GM23248 (cell line): ENCODE results near the gene CASQ2. TPM values are rescaled to one million over a fixed set of nuclear protein-coding genes. Genes with fewer than 3 reads are reported as not detected.
A peak's percentile ranks its signal among the peaks of the same experiment; 100 is the strongest.

Source experiments
- DNase-seq: peaks from one replicate; pipeline ENCODE4 v3.0.0-alpha.2; 2015
- H2AFZ ChIP-seq: fragments of 200-600 bp; sonication (generic); 2 replicates; pipeline ENCODE4 v1.6.1; 2016; ENCODE audit warnings: antibody characterized with exemption
- H3F3A ChIP-seq: fragments of 200-600 bp; sonication (generic); 2 replicates; pipeline ENCODE4 v1.6.1; 2016; ENCODE audit warnings: mild to moderate bottlenecking, antibody characterized with exemption, mixed run types; ENCODE audit not compliant: insufficient read depth
- H3K27ac ChIP-seq: fragments of 200-600 bp; sonication (generic); 2 replicates; pipeline ENCODE4 v1.5.1; 2016; ENCODE audit warnings: mild to moderate bottlenecking
- H3K27me3 ChIP-seq: fragments of 200-600 bp; sonication (generic); replicated peaks from 2 replicates; pipeline ENCODE4 v1.6.1; 2016; ENCODE audit warnings: mild to moderate bottlenecking; ENCODE audit not compliant: insufficient read depth
- H3K36me3 ChIP-seq: fragments of 200-600 bp; sonication (generic); 2 replicates; pipeline ENCODE4 v1.6.1; 2016; ENCODE audit warnings: low read depth, mild to moderate bottlenecking
- H3K4me1 ChIP-seq: fragments of 200-600 bp; sonication (generic); 2 replicates; pipeline ENCODE4 v1.6.1; 2016; ENCODE audit warnings: mild to moderate bottlenecking; ENCODE audit not compliant: insufficient read depth
- H3K4me2 ChIP-seq: fragments of 200-600 bp; sonication (generic); one replicate; pipeline ENCODE4 v1.6.1; 2016; ENCODE audit warnings: mild to moderate bottlenecking; ENCODE audit not compliant: unreplicated experiment
- H3K4me3 ChIP-seq: fragments of 200-600 bp; sonication (generic); 2 replicates; pipeline ENCODE4 v1.5.1; 2016; ENCODE audit warnings: mild to moderate bottlenecking
- H3K79me2 ChIP-seq: fragments of 200-600 bp; sonication (generic); 2 replicates; pipeline ENCODE4 v1.6.1; 2016; ENCODE audit warnings: mild to moderate bottlenecking; ENCODE audit not compliant: insufficient read depth
- H3K9ac ChIP-seq: fragments of 200-600 bp; sonication (generic); 2 replicates; pipeline ENCODE4 v1.6.1; 2016; ENCODE audit warnings: mild to moderate bottlenecking
- H3K9me2 ChIP-seq: fragments of 200-600 bp; sonication (generic); 2 replicates; pipeline ENCODE4 v1.6.1; 2016; ENCODE audit warnings: mixed run types, mild to moderate bottlenecking, moderate library complexity; ENCODE audit not compliant: insufficient read depth
- H3K9me3 ChIP-seq: fragments of 200-600 bp; sonication (generic); one replicate; pipeline ENCODE4 v1.6.1; 2017; ENCODE audit warnings: low read depth
- H4K20me1 ChIP-seq: fragments of 200-600 bp; sonication (generic); 2 replicates; pipeline ENCODE4 v1.6.0; 2016; ENCODE audit not compliant: insufficient read depth
- EZH2 ChIP-seq: fragments of 200-600 bp; sonication (generic); IDR thresholded peaks from 2 replicates; pipeline ENCODE4 v1.6.1; 2018; ENCODE audit warnings: antibody characterized with exemption, mild to moderate bottlenecking; ENCODE audit not compliant: insufficient read depth, poor library complexity, severe bottlenecking
- EZH2phosphoT487 ChIP-seq: fragments of 200-600 bp; sonication (generic); IDR thresholded peaks from 2 replicates; pipeline ENCODE4 v1.6.1; 2018; ENCODE audit warnings: antibody characterized with exemption, moderate library complexity, mild to moderate bottlenecking, low read depth; ENCODE audit not compliant: insufficient read depth
- WGBS, 2 experiments: methylation state at CpG; one replicate each; pipeline ENCODE4 v1.1.6; 2015 to 2017; ENCODE audit warnings: low lambda C conversion rate in 2 of 2, low coverage in 1 of 2; ENCODE audit errors: missing lambda C conversion rate in 2 of 2; 5-methylcytosine and 5-hydroxymethylcytosine counted together
- in situ Hi-C: fragments of 300-500 bp; cut with MboI; formaldehyde crosslinking; loops from 2 replicates; pipeline ENCODE4 v1.15.0; 2020
- polyA plus RNA-seq: library from polyadenylated mRNA; unstranded; fragments of >200 nt; fragmentation: Nextera tagmentation; extraction: Ambion mirVana; gene quantifications from 2 replicates; pipeline ENCODE4 v1.2.1, GENCODE V29; 2016
- total RNA-seq: library from RNA; depleted of rRNA; stranded (reverse); fragments of >200 nt; shearing (Covaris generic); gene quantifications from 2 replicates; pipeline ENCODE4 v1.2.3, GENCODE V29; 2014

CASQ2 gene
- total and polyA plus RNA-seq, 2 experiments from 2014 or later, result not detected

DNA sequence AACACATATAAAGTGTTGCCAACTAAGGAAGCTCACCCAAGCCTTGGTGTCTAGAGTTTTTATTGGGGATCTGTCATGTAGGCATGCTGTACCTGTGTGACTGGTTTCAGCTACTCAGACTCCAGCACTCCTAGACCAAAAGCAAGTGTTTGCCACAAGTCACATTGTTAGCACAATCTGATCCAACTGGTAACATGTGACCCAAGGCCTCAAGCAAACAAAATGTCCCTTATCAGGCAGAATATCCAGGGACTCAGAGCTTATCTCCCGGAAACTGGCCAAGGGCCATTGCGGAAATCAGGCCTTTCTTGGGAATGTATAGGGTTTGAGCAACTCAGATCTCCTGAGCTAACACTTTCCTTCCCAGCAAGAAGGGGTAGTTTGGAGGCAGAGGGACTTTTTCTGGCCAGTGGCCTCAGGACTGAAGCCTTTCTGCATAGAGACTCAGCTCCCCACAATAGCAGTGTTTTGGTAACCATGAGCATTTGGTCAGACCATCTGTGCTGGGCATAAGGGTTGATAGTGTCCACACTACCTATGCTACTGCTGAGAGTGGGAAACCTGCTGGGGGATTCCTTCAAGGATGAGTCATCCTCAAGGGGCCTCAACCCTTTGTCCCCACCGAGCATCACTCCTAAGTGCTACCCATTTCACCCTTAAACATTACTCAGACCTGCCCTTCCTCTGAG is 42.8 kb upstream of the CASQ2 start:
- H3K27ac ChIP-seq, result no peak overlapping the region
- H4K20me1 ChIP-seq, result no peaks in the 10 kb centered on the region
- H3K79me2 ChIP-seq, result no peaks in the 10 kb centered on the region
- TF ChIP-seq EZH2 (no peak), EZH2phosphoT487 (no peak)
- no peaks in the 10 kb centered on the region for H3K9me3 ChIP-seq
- H3F3A ChIP-seq, result no peaks in the 10 kb centered on the region
- H3K36me3 ChIP-seq, result no peaks in the 10 kb centered on the region
- no peak overlapping the region for H3K9ac ChIP-seq
- H3K4me3 ChIP-seq, result no peak overlapping the region
- no peak overlapping the region for H2AFZ ChIP-seq
- H3K27me3 ChIP-seq, result no peaks in the 10 kb centered on the region
- H3K4me2 ChIP-seq, result no peak overlapping the region
- 76 to 95% methylated on average over 3 of the region's 3 CpGs for WGBS, 2 experiments
- H3K9me2 ChIP-seq, result no peaks in the 10 kb centered on the region
- H3K4me1 ChIP-seq, result no peaks in the 10 kb centered on the region
- in situ Hi-C loops, result loop anchor here (25.0 kb wide), 1 partner anchor 676 kb away; no protein-coding TSS in a partner anchor
- no peak for DNase-seq

DNA sequence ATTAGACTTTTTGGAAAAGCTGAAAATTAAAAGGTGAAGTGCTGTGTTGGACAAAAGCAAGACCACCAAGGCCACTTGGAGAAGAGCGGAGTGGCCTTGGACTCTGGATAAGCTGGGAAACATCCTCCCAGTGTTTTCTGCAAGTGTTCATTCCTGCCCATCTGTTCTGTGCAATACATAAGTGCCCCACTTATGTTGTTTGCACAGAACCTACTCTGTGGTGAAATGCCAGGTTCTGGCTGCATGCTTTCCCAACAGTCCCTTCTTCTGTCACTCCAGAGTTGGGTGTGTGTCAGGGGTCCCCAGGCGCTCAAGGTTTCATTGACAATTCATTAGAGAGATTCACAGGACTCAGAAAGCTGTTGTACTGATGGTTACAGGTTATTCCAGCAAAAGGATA is 42.1 kb upstream of the CASQ2 start:
- H2AFZ ChIP-seq, result no peak overlapping the region
- no peak overlapping the region for H3K9ac ChIP-seq
- TF ChIP-seq EZH2, result no peak
- TF ChIP-seq EZH2phosphoT487, result no peak
- DNase-seq, result no peak
- no peaks in the 10 kb centered on the region for H3K9me2 ChIP-seq
- no peaks in the 10 kb centered on the region for H3K79me2 ChIP-seq
- H4K20me1 ChIP-seq, result no peaks in the 10 kb centered on the region
- H3F3A ChIP-seq, result no peaks in the 10 kb centered on the region
- 79 to 84% methylated on average over 2 of the region's 2 CpGs for WGBS, 2 experiments
- H3K9me3 ChIP-seq, result no peaks in the 10 kb centered on the region
- no peaks in the 10 kb centered on the region for H3K36me3 ChIP-seq
- no peak overlapping the region for H3K4me2 ChIP-seq
- no peak overlapping the region for H3K27ac ChIP-seq
- no peak overlapping the region for H3K4me3 ChIP-seq
- H3K4me1 ChIP-seq, result no peaks in the 10 kb centered on the region
- in situ Hi-C loops, result loop anchor here (25.0 kb wide), 1 partner anchor 677 kb away; no protein-coding TSS in a partner anchor
- no peaks in the 10 kb centered on the region for H3K27me3 ChIP-seq

DNA sequence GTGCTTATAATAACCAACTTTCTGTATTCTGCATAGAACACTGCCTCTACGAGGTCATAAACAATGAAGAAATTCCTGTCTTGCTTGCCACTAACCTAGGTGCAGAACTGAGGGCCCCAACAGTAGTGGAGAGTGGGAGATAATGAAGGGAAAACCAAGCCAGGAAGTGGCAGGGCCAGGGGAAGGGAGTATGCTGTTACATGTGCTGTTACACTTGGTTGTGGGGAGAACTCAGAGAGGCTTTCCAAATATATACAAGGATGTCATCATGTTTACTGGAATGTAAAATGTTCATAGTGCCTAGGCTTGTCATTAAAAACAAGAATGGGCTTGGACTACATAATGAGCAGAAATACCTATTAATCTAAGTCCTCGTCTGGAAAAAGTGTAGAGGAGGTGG is 41.3 kb upstream of the CASQ2 start:
- no peak overlapping the region for H3K27ac ChIP-seq
- H3K27me3 ChIP-seq, result no peaks in the 10 kb centered on the region
- H3K36me3 ChIP-seq, result no peaks in the 10 kb centered on the region
- in situ Hi-C loops, result loop anchor here (10.0 to 25.0 kb wide), 2 partner anchors 175 to 677 kb away; no protein-coding TSS in a partner anchor
- H3K9me3 ChIP-seq, result no peaks in the 10 kb centered on the region
- no peaks in the 10 kb centered on the region for H3F3A ChIP-seq
- WGBS, 2 experiments, result 67 to 69% methylated on average over 2 of the region's 2 CpGs
- no peak overlapping the region for H3K9ac ChIP-seq
- no peak overlapping the region for H2AFZ ChIP-seq
- H3K79me2 ChIP-seq, result no peaks in the 10 kb centered on the region
- no peaks in the 10 kb centered on the region for H3K9me2 ChIP-seq
- no peaks in the 10 kb centered on the region for H3K4me1 ChIP-seq
- no peak overlapping the region for H3K4me2 ChIP-seq
- DNase-seq, result no peak
- no peak overlapping the region for H3K4me3 ChIP-seq
- no peak for TF ChIP-seq EZH2
- no peak for TF ChIP-seq EZH2phosphoT487
- no peaks in the 10 kb centered on the region for H4K20me1 ChIP-seq

DNA sequence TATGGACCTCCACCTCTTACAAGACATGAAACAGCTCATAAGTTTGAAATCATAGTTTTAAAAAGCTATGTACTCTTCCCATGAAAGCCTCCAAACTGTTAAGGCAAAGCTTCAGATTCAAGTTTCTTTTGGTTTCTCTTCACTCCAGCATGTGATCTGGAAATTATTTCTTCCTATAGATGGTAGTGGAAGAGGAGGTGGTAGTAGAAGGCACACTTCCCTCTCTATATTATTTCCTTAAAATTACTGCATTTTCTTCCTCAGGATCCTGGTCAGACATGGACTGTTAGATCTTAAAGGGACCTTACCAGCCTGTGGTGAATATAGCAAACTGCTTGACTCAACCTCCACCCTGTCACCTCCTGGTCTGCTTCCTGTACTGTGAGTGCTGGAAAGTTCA is 40.6 kb upstream of the CASQ2 start:
- Histone ChIP-seq H3K27me3 (no peaks in the 10 kb centered on the region), H3K4me3 (no peak overlapping the region), H3K9ac (no peak overlapping the region), H3K9me3 (no peaks in the 10 kb centered on the region), H3K36me3 (no peaks in the 10 kb centered on the region), H3K9me2 (no peaks in the 10 kb centered on the region), H3K79me2 (no peaks in the 10 kb centered on the region), H4K20me1 (no peaks in the 10 kb centered on the region), H2AFZ (no peak overlapping the region), H3K4me2 (no peak overlapping the region), H3F3A (no peaks in the 10 kb centered on the region), H3K27ac (no peak overlapping the region), H3K4me1 (no peaks in the 10 kb centered on the region)
- TF ChIP-seq EZH2phosphoT487, result no peak
- no peak for TF ChIP-seq EZH2
- DNase-seq, result no peak
- in situ Hi-C loops, result loop anchor here (10.0 to 25.0 kb wide), 2 partner anchors 176 to 678 kb away; no protein-coding TSS in a partner anchor

DNA sequence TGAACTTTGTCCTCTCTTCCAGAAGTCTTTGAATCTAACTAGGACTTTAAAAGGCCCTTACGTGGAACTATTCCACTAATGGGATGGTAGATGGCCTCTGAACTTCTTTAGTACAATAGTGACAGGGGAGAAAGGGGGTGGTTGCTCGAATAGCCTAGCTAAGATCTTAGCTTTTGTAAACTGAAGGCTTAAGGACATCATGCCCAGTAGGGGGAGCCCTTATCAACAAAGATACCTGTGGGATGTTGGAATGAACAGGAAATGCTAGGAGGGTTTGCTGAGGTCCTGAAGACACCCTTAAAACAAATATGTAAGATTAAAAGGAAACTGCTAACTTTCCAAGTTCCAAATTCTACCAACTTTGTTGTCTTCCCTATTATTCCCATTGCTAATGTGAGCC is 39.2 kb upstream of the CASQ2 start:
- Histone ChIP-seq H4K20me1 (no peaks in the 10 kb centered on the region), H3K9ac (no peak overlapping the region), H3K9me3 (no peaks in the 10 kb centered on the region), H3K4me2 (no peak overlapping the region), H3K4me1 (no peaks in the 10 kb centered on the region), H3K4me3 (no peak overlapping the region), H3K79me2 (no peaks in the 10 kb centered on the region), H3K9me2 (no peaks in the 10 kb centered on the region), H3K27ac (no peak overlapping the region), H3K36me3 (no peaks in the 10 kb centered on the region), H3K27me3 (no peaks in the 10 kb centered on the region), H3F3A (no peaks in the 10 kb centered on the region), H2AFZ (no peak overlapping the region)
- in situ Hi-C loops, result loop anchor here (10.0 to 25.0 kb wide), 2 partner anchors 177 to 680 kb away; no protein-coding TSS in a partner anchor
- TF ChIP-seq EZH2phosphoT487 (no peak), EZH2 (no peak)
- 0 to 5% methylated on average over 2 of the region's 2 CpGs for WGBS, 2 experiments
- DNase-seq, result peak; percentile 83
